NCI-H510A treated with DMSO at 0.1 percent for 48 hours (cell line): ENCODE results near the gene NCSTN.

Experiments used
- DNase-seq: peaks from one replicate; lab custom pipeline; 2025; lab: John Stamatoyannopoulos, UW

The NCSTN gene

DNA sequence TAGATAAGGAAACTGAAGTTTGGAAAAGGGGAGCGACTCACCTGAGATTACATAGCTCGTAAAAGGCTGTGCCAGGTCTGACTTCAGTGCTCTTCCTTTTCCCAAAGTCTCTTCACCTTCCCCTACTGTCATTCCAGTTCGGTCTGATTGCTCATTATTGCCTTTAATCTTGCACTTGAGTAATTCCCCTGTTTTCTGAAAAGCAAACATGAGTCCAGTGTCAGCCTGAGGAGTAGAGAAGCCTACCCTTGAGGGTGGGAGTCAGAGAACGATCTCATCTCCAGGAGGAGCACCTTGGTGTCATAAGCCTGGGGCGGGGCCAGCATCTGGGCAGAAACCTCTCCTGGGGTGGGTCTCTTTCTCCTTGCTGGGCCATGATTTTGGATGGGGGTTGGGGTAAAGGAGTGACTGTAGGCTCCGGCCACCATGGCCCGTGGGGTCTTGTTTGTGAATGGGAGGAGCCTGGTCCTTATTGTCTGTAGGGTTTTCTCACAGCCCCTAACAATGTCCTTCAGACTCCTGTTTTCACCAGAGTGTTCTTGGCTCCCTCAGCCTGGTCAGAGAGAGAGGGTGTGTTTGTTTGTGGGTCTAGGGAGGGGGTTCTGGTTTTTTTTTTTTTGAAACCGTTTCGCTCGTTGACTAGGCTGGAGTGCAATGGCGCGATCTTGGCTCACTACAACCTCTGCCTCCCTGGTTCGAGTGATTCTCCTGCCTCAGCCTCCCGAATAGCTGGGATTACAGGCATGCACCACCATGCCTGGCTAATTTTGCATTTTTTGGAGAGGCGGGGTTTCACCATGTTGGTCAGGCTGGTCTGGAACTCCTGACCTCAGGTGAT is 63.2 kb downstream of the NCSTN start:
- no peak for DNase-seq

DNA sequence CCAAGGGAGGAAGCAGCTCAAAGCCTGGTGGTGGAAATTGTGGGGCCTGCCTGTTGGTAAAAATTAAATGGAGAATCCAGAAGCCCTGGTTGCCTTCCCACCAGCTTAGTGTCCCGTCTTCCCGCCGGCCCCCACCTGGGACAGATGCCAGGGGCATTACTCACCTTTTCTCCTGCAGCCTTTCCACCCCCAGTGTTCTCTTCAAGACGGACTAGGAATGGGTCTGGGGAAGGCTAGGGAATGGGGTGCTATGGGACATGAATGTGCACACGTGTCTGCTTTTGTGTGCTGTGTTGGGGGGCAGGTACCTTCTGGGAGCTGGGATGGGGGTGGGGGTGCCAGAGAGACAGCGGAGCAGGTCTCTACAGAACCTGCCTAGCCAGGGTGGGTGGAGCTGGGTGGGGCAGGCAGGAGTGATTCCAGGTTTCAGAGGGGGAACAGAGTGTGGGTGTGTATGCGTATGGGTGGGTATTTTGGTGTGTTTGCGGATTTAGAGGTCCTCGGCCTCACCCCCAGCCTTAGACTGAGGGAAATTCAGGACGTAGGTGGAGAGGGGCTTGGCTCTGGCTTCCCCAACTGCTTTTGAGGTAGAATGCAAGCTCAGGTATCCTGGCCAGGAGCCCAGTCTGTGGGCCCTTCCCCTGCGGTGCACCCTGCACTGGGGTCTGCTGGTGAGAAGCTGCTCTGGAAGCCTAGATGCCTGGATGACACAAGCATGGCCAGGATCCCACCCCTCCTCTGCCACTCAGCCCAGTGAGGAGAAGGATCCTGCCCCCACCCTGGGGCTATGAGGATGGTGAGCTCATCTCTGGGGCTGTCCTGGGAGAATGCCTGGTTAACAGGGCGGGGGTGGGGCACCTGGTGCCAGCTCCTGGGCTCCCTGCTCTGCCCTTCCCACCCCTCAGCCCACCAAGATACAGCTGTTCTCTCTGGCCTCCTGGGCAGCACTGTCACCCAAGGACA is 64.9 kb downstream of the NCSTN start:
- DNase-seq, result no peak
